ACHN (cell line): ENCODE data around the gene ATP6V0C.

ENCODE experiments used
- DNase-seq: peaks from one replicate; pipeline ENCODE4 v3.0.0-alpha.2; 2015
- in situ Hi-C: cut with HindIII; loops from 2 replicates; pipeline ENCODE4 v1.10.0; 2017; ENCODE audit warnings: low sequenced_read_pairs, low pct_ligation_motif_present, low pct_unique_long_range_greater_than_20kb

Gene ATP6V0C

GRCh38 chr16:2513405-2514332, at the start of gene ATP6V0C:
Gene ATP6V0C (plus strand): TSS chr16:2513952. CDS start chr16:2514104, 152 bp downstream.
- in situ Hi-C loops, result no loop called here
- DNase-seq, result peak; percentile 93

- in situ Hi-C loops, result loop anchor here (25.0 kb wide), 1 partner anchor 302 kb away; the partner anchor contains the start of gene TRAF7
Measured at GRCh38 chr16:2464333-2464732, 49.4 kb upstream of the ATP6V0C start.

DNA sequence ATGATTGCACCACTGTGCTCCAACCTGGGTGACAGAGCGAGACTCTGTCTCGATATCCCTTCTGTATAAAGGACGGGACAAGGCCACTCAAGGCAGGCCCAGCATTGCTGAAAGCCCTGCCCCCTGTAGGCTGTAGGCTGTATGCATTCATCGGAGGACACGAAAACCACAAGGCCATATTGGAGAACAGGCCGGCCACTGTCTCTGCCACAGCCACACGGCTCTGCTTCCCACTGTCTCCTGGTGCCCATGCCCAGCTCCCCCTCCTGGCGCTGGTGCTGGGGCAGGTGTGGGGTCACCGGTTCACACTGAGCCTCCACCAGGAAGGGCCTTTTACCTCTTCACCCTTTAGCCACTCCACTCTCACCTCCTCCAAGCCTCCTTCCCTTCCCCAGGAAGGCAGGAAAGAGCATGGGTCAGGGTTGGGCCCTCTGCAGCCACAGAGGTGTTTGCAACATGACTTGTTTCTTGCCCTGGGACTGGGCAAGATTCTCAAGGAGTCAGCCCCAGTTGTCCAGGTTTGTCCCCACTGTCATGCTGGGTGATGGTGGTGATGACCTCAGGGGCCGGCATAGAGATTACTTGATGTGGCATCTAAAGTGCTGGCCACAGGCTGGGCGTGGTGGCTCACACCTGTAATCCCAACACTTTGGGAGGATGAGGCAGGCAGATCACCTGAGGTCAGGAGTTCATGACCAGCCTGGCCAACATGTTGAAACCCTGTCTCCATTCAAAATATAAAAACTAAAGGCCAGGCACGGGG, 47.9 kb upstream of the ATP6V0C start:
- DNase-seq, result no peak
- in situ Hi-C loops, result loop anchor here (25.0 kb wide), 1 partner anchor 304 kb away; the partner anchor contains the start of gene TRAF7

More at GRCh38 chr16:2464333-2464732, 49.4 kb upstream of the ATP6V0C start:
- DNase-seq, result no peak

GRCh38 chr16:2466667-2467527, 46.9 kb upstream of the ATP6V0C start:
- DNase-seq, result no peak
- in situ Hi-C loops, result loop anchor here (25.0 kb wide), 1 partner anchor 305 kb away; the partner anchor contains the start of gene TRAF7

GRCh38 chr16:2467528-2468232, 46.1 kb upstream of the ATP6V0C start:
- DNase-seq, result peak; percentile 76
- in situ Hi-C loops, result loop anchor here (25.0 kb wide), 1 partner anchor 305 kb away; the partner anchor contains the start of gene TRAF7

DNA sequence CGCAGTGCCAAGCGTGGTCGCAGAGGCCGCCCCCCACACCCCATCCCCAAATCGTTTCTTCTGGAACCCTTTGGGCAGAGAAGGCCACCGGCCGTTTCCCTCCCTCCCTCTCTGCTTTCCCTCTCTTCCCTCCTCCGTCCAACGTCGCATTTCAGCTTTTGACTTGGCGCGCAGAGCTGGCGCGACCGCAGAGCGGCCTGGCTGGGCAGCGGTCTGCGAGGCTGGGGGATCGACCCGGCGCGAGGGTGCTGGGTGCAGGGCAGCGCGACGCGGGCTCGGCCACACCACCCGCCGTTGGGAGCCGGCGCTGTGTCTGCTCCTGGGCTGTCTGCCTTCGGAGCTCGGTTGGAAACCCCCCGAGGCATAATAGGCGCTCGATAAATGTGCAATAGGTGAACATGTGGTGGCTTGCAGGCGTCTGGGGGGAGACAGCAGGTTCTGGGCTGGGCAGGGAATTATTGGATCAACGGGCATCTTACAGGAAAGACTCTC, 45.5 kb upstream of the ATP6V0C start:
- DNase-seq, result peak; percentile 44
- in situ Hi-C loops, result loop anchor here (25.0 kb wide), 1 partner anchor 306 kb away; the partner anchor contains the start of gene TRAF7

- no peak for DNase-seq
- in situ Hi-C loops, result loop anchor here (25.0 kb wide), 1 partner anchor 307 kb away; the partner anchor contains the start of gene TRAF7
Measured at GRCh38 chr16:2468725-2469398, 44.9 kb upstream of the ATP6V0C start.

DNA sequence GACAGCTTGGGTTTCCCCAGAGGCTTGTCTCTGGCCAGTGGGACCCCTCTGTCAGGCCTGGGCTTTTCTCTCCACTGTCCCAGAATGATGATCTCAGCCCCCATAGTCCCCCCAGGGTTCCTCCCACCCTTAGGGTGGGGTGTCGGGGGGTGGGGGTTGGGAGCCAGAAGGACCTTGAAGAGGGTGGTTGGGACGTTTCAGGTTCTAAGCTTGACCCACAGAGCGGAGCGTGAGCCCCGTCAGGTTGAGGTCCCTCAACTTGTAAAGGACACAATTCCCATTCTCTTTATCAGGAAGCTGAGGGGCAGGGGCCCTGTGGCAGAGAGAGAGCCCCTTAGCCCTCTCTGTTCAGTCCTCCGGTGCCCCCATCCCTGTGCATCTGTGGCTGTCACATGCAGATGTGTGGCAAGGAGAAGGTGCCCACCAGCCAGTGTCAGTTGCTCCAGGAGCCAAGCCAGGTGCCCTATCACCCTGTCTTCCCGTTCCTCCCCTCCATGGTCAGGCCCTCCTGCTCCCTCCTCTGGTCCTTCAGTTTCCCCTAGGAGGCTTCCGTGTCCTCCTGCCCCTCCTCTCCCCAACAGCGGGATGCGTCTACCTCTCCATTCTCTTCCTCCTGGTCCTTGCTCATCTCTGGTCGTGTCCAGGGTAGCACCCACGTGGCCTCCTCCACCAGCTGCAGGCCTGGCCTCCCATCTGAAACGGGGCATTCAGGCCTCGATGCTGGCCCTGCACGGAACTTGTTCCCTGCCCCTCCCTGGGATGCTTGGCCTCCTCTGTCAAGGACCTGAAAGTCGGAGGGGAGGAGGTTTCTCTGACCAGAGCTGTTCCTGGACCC, 44.1 kb upstream of the ATP6V0C start:
- DNase-seq, result no peak
- in situ Hi-C loops, result loop anchor here (25.0 kb wide), 1 partner anchor 307 kb away; the partner anchor contains the start of gene TRAF7

DNA sequence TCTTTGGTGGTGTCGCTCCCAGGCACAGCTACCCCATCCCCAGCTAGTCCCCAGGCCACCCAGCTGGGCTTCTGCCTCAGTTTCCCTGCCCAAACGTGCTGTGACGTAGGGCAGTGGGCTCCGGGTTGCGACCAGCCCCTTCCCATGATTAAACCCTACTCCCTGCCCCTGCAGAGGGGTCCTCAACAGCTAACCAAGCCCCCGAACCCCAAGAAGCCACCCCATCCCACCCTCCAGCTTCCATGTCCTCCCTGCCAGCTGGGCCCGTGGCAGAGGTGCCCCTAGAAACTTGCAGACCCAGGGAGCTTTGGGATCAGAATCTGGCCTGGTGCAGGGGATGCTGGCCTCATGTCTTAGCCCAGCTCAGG, 43.5 kb upstream of the ATP6V0C start:
- DNase-seq, result no peak
- in situ Hi-C loops, result loop anchor here (25.0 kb wide), 1 partner anchor 308 kb away; the partner anchor contains the start of gene TRAF7

GRCh38 chr16:2470603-2471015, 43.1 kb upstream of the ATP6V0C start:
- DNase-seq, result no peak
- in situ Hi-C loops, result loop anchor here (25.0 kb wide), 1 partner anchor 308 kb away; the partner anchor contains the start of gene TRAF7

GRCh38 chr16:2471016-2471652, 42.6 kb upstream of the ATP6V0C start, which contains the start of gene NTN3:
Gene NTN3 (plus strand): TSS chr16:2471297. CDS start chr16:2471702, 405 bp downstream.
- in situ Hi-C loops, result loop anchor here (25.0 kb wide), 1 partner anchor 309 kb away; the partner anchor contains the start of gene TRAF7
- no peak for DNase-seq

DNA sequence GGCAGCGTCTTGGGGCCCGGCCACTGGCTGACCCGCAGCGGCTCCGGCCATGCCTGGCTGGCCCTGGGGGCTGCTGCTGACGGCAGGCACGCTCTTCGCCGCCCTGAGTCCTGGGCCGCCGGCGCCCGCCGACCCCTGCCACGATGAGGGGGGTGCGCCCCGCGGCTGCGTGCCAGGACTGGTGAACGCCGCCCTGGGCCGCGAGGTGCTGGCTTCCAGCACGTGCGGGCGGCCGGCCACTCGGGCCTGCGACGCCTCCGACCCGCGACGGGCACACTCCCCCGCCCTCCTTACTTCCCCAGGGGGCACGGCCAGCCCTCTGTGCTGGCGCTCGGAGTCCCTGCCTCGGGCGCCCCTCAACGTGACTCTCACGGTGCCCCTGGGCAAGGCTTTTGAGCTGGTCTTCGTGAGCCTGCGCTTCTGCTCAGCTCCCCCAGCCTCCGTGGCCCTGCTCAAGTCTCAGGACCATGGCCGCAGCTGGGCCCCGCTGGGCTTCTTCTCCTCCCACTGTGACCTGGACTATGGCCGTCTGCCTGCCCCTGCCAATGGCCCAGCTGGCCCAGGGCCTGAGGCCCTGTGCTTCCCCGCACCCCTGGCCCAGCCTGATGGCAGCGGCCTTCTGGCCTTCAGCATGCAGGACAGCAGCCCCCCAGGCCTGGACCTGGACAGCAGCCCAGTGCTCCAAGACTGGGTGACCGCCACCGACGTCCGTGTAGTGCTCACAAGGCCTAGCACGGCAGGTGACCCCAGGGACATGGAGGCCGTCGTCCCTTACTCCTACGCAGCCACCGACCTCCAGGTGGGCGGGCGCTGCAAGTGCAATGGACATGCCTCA, 41.9 kb upstream of the ATP6V0C start:
- in situ Hi-C loops, result loop anchor here (25.0 kb wide), 1 partner anchor 310 kb away; the partner anchor contains the start of gene TRAF7

GRCh38 chr16:2472488-2472864, 41.3 kb upstream of the ATP6V0C start:
- in situ Hi-C loops, result loop anchor here (25.0 kb wide), 1 partner anchor 310 kb away; the partner anchor contains the start of gene TRAF7
- no peak for DNase-seq

More for the DNA sequence above, 41.9 kb upstream of the ATP6V0C start:
- DNase-seq, result no peak

DNA sequence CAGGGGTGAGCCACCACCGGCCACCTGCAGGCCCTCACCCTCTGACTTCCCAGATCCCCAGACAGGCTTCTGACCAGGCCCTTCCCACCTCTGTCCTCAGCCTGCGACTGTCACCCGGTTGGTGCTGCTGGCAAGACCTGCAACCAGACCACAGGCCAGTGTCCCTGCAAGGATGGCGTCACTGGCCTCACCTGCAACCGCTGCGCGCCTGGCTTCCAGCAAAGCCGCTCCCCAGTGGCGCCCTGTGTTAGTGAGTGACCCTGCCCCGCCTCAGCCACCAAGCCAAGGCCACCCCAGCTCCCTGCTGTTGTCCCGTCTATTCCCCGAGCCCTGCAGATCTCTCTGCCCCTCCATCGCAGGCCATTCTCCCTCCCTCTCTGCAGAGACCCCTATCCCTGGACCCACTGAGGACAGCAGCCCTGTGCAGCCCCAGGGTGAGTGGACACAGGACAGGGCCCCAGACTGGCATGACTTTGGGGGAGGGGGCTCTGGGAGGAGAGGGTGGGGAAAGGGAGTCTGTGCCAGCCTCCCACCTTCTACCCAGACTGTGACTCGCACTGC, 40.8 kb upstream of the ATP6V0C start:
- in situ Hi-C loops, result loop anchor here (25.0 kb wide), 1 partner anchor 311 kb away; the partner anchor contains the start of gene TRAF7

More for the DNA sequence above, 40.8 kb upstream of the ATP6V0C start:
- no peak for DNase-seq
